ENCODE results near the gene HOXB8.

DNA sequence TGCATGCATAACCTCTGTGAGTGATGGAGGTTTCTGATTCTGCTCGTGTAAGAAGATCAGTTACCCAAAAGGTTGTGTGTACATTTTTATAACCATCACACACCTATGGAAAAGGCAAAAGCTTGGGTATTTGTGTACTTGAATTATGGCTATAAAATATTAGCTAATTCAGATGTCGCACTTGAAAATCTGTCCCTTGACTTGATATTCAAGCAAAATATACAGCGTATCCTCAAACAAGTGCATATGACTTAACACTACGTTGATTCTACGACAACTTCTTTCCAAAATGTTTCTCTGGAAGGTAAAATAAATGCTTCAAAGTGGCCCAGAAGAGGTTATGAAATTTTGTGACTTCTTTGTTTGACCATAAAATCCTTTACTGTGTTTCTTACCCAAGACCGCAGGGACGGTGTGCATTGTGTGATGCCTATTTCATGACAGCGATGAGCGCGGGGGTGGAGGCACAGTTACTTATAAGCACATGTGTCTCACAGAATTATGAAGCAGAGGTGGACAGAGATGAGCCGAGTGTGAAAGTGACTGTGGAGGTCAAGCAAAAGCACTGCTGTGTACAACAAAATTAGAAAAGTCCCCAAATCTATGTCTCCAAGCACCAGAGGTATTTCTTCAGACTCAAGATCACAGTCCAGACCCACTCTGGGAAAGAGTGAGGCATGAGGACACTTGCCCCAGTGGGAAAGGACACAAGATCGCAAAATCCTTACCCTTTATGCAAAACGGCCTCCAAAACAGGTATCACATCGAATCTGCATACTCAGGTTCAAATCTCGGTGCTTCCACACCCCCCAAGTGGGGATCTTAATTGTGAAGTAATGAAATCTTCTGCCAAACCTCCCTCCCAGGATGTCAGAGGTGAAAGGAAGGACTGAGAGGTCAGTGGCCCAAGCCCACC lies 15.2 kb upstream of the HOXB8 start:
- TF ChIP-seq, protein P1, sequence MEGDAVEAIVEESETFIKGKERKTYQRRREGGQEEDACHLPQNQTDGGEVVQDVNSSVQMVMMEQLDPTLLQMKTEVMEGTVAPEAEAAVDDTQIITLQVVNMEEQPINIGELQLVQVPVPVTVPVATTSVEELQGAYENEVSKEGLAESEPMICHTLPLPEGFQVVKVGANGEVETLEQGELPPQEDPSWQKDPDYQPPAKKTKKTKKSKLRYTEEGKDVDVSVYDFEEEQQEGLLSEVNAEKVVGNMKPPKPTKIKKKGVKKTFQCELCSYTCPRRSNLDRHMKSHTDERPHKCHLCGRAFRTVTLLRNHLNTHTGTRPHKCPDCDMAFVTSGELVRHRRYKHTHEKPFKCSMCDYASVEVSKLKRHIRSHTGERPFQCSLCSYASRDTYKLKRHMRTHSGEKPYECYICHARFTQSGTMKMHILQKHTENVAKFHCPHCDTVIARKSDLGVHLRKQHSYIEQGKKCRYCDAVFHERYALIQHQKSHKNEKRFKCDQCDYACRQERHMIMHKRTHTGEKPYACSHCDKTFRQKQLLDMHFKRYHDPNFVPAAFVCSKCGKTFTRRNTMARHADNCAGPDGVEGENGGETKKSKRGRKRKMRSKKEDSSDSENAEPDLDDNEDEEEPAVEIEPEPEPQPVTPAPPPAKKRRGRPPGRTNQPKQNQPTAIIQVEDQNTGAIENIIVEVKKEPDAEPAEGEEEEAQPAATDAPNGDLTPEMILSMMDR (IDR thresholded peaks at IDR 0.05; ENCODE audit: insufficient read depth, low read length, poor library complexity, severe bottlenecking): no peak
- no peak for TF ChIP-seq EZH2phosphoT487 (conservative IDR thresholded peaks at IDR 0.05; ENCODE audit: low read length)

Data from SU-DHL-6 (cell line).